ENCODE data around the gene KPNA3. TPM values are rescaled to one million over a fixed set of nuclear protein-coding genes. Genes with fewer than 3 reads are reported as not detected.
"Not testable (repeated sequence)": the region's sequence is repeated elsewhere in the genome, so short reads cannot be mapped to it uniquely, and the experiment has no call there.

The KPNA3 gene
- total RNA-seq, 2 experiments from 2014 or later, result 59.1 to 60.6 TPM

DNA sequence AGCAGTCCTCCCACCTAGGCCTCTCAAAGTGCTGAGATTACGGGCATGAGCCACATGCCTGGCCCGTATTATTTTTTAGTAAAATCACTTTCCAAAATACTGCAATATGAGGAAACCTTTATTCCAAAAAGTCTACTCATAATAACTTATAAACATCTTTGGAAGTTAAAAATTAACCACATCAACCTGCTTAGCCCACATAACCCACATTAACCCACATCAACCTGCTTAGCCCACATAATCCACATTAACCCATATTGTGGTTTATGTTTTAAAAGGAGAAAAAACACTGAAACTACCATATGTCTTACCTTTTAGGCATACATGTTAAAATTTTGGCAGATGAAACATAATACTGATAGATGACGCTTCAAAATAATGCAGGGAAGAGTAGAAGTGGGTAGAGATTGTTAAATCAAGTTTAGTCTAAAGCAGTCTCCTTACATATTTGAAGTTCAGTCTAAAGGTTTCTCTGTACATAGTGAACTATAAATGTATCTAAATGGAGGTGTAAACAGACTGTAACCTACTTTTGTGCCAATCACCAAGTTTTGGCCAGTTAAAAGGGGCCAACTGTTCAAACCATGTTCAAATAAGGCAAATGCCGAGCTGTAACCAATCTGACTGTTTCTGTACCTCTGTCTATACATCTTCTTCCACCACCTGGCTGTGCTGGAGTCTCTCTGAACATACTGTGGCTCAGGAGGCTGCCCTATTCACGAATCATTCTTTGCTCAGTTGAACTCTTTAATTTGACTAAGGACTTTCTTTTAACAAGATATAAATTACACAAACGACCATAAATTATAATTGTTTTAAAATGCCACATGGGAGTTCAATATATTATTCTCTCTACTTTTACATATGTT lies 14.5 kb downstream of the KPNA3 start:
- TF ChIP-seq, protein P1, sequence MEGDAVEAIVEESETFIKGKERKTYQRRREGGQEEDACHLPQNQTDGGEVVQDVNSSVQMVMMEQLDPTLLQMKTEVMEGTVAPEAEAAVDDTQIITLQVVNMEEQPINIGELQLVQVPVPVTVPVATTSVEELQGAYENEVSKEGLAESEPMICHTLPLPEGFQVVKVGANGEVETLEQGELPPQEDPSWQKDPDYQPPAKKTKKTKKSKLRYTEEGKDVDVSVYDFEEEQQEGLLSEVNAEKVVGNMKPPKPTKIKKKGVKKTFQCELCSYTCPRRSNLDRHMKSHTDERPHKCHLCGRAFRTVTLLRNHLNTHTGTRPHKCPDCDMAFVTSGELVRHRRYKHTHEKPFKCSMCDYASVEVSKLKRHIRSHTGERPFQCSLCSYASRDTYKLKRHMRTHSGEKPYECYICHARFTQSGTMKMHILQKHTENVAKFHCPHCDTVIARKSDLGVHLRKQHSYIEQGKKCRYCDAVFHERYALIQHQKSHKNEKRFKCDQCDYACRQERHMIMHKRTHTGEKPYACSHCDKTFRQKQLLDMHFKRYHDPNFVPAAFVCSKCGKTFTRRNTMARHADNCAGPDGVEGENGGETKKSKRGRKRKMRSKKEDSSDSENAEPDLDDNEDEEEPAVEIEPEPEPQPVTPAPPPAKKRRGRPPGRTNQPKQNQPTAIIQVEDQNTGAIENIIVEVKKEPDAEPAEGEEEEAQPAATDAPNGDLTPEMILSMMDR (IDR thresholded peaks at IDR 0.05), result no peak

DNA sequence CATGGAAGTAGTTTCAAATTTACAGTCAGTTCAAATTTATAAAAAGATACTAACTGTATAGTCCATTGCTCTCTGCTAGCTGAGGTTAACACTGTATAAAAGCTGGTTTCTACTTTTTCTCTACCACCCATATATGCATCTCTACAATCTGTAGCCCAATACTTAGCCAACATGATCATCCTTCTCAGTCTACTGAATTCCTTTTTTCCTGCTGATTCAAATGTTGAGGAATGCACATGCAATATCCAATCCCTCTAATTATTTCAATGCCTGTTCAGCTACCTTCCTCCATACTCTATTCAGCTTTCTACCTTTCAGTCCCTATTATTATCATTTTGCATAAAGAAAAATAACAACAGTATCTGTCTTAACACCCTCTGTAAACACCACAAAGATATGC lies 15.6 kb downstream of the KPNA3 start:
- CTCF ChIA-PET, result no interaction called here
- intact Hi-C loops (cut with micrococcal nuclease), result no loop called here
- TF ChIP-seq, protein P1 (IDR thresholded peaks at IDR 0.05), result no peak
- Mint-ChIP-seq H3K27me3 (no peaks in the 10 kb centered on the region), H3K27ac (no peak overlapping the region), H3K4me3 (no peak overlapping the region), H3K36me3 (ENCODE audit: low read depth) (peaks cover 9% of the 10 kb centered on the region), H3K4me1 (ENCODE audit: low read depth) (peaks cover 48% of the 10 kb centered on the region), H3K9me3 (no peaks in the 10 kb centered on the region)
- DNase-seq (no peak), ATAC-seq (no peak)
- POLR2A ChIA-PET, result interaction anchor here (0.6 kb wide), 1 partner anchor 308 kb away, joined by 4 read pairs; no protein-coding TSS in a partner anchor

More for the DNA sequence above, 14.5 kb downstream of the KPNA3 start:
- H3K4me1 Mint-ChIP-seq (ENCODE audit: low read depth), result peaks cover 45% of the 10 kb centered on the region
- no peak overlapping the region for H3K4me3 Mint-ChIP-seq
- H3K27me3 Mint-ChIP-seq, result no peaks in the 10 kb centered on the region
- H3K36me3 Mint-ChIP-seq (ENCODE audit: low read depth), result peaks cover 4% of the 10 kb centered on the region
- no peak for ATAC-seq
- no peaks in the 10 kb centered on the region for H3K9me3 Mint-ChIP-seq
- intact Hi-C loops (cut with micrococcal nuclease), result no loop called here
- H3K27ac Mint-ChIP-seq, result no peak overlapping the region
- no peak for DNase-seq
- CTCF ChIA-PET, result no interaction called here
- POLR2A ChIA-PET, result no interaction called here

DNA sequence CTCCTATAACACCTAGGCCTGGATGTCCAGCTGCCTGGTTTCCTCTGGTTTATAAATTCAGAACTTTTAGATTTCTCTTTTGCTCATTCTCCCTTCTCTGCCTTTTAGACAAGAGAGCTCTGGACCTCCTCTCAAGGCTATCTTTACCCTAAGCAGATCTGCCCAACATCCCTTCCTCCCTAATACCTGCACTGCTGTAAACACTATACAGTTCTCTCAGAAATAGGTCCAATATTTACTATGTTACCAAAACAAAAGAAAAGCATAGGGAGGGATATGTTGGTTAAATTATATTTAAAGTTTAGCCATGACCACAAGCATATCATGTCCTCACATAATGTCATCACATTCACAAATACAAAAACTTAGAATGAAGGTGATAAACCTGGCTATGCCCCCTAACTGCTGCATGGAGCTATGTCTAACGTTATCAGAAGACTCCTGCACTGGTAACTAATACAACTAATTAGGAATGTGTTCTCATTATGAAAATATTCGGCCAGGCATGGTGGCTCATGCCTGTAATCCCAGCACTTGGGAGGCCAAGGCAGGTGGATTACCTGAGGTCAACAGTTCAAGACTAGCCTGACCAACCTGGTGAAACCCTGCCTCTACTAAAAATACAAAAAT lies 18.0 kb downstream of the KPNA3 start:
- TF ChIP-seq, protein P1 (IDR thresholded peaks at IDR 0.05), result no peak
- H3K27ac Mint-ChIP-seq, result no peak overlapping the region
- no peak for ATAC-seq
- no peaks in the 10 kb centered on the region for H3K9me3 Mint-ChIP-seq
- ChIA-PET POLR2A (interaction anchor here (0.6 kb wide), 1 partner anchor 48 kb away, joined by 3 read pairs; no protein-coding TSS in a partner anchor), CTCF (no interaction called here)
- intact Hi-C loops (cut with micrococcal nuclease), result no loop called here
- H3K36me3 Mint-ChIP-seq (ENCODE audit: low read depth), result peaks cover 11% of the 10 kb centered on the region
- H3K27me3 Mint-ChIP-seq, result no peaks in the 10 kb centered on the region
- no peak for DNase-seq
- peaks cover 39% of the 10 kb centered on the region for H3K4me1 Mint-ChIP-seq (ENCODE audit: low read depth)
- no peak overlapping the region for H3K4me3 Mint-ChIP-seq

DNA sequence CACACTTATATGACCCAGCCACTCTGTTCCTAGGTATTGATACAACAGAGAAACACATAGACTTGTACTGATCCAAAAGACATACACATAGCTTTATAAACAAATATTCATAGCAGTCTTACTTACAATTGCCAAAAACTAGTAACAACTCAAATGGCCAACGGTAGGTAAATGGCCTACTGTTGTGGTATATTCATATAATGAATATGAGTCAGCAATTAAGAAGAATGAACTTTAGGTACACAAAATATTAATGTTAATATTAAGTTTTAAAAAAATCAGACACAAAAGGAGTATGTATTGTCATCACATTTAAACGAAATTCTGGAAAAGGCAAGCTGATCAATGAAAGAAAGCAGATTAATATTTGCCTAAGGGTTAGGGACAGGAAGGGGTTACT lies 19.7 kb downstream of the KPNA3 start:
- peaks cover 30% of the 10 kb centered on the region for H3K4me1 Mint-ChIP-seq (ENCODE audit: low read depth)
- TF ChIP-seq, protein P1 (IDR thresholded peaks at IDR 0.05), result no peak
- no peaks in the 10 kb centered on the region for H3K27me3 Mint-ChIP-seq
- H3K27ac Mint-ChIP-seq, result no peak overlapping the region
- H3K9me3 Mint-ChIP-seq, result no peaks in the 10 kb centered on the region
- DNase-seq, result no peak
- peaks cover 10% of the 10 kb centered on the region for H3K36me3 Mint-ChIP-seq (ENCODE audit: low read depth)
- CTCF ChIA-PET, result interaction anchor here (1.2 kb wide), 1 partner anchor 9 kb away, joined by 3 read pairs; no protein-coding TSS in a partner anchor
- no peak overlapping the region for H3K4me3 Mint-ChIP-seq
- POLR2A ChIA-PET, result interaction anchor here (1.1 kb wide), 1 partner anchor 19 kb away, joined by 3 read pairs; the partner anchor contains the start of gene KPNA3
- intact Hi-C loops (cut with micrococcal nuclease), result no loop called here
- ATAC-seq, result no peak

DNA sequence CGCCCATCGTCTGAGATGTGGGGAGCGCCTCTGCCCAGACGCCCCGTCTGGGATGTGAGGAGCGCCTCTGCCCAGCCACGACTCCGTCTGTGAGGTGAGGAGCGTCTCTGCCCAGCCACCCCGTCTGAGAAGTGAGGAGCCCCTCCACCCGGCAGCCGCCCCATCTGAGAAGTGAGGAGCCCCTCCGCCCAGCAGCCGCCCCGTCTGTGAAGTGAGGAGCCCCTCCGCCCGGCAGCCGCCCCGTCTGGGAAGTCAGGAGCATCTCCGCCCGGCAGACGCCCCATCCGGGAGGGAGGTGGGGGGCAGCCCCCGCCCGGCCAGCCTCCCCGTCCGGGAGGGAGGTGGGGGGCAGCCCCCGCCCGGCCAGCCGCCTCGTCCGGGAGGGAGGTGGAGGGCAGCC lies 30.7 kb downstream of the KPNA3 start:
- intact Hi-C loops (cut with micrococcal nuclease); H3K27ac Mint-ChIP-seq; H3K4me3 Mint-ChIP-seq; ATAC-seq; CTCF ChIA-PET; POLR2A ChIA-PET; H3K9me3 Mint-ChIP-seq; DNase-seq; H3K27me3 Mint-ChIP-seq: not testable (repeated sequence)
- Mint-ChIP-seq H3K4me1 (ENCODE audit: low read depth) (peaks cover 37% of the 10 kb centered on the region), H3K36me3 (ENCODE audit: low read depth) (peaks cover 43% of the 10 kb centered on the region)
